Head of caudate nucleus (tissue), 42 donors: ENCODE results near the gene WNT11.

Experiments
- DNase-seq, 42 donors: peaks; one replicate each; pipeline versions ENCODE4 v3.0.0 to v3.0.0-alpha.2; 2020 to 2021; ENCODE audit warnings: mixed read lengths in 7 of 42
- intact Hi-C: fragments of 100-400 bp; cut with DNase I; formaldehyde crosslinking; loops from one replicate; pipeline ENCODE4 v1.15.0; 2022

Gene WNT11

GRCh38 chr11:76228071-76228874 lies 22.0 kb upstream of the WNT11 start:
- DNase-seq = no peak
- intact Hi-C loops = no loop called here

DNA sequence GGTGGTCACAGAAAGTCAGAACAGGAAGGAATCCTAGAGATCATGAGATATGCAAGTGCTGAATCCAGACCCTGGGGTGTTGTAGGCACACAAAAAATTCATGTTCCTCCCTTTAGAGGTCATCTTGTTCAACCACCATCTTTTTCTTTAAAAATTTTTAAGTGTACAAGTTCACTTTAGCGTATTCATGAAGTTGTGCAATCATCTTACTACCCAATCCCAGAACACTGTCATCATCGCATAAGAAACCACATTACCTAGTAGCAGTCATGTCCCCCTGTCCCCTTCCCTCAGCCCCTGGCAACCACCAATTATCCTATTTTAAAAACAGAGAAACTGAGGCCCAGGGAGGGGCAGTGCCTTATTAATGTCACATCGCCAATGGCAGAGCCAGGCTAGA lies 20.3 kb upstream of the WNT11 start:
- DNase-seq = no peak
- intact Hi-C loops = no loop called here

DNA sequence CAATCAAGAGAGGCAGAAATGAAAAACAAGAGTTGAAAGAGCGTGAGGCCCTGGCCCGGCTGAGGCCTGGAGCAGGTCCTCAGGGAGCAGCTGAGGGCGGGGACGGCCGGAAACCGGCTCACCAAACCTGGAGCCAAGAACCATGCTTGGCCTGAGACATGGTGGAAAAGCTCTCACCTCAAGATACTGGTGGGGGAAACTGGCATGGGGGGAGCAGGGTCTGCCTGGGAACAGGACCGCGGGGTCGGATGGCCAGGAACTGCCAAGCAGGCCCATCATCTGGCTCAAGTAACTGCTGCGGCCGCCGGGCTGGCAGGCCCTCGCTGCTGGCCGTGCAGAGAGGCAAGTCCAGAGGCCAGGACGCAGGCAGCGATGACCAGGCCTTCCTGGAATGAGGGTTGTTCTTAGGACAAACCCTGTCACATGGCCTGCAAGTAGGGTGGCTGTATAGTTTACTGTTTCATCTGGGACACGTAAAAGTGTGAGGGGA lies 18.9 kb upstream of the WNT11 start:
- intact Hi-C loops = no loop called here
- DNase-seq = no peak

DNA sequence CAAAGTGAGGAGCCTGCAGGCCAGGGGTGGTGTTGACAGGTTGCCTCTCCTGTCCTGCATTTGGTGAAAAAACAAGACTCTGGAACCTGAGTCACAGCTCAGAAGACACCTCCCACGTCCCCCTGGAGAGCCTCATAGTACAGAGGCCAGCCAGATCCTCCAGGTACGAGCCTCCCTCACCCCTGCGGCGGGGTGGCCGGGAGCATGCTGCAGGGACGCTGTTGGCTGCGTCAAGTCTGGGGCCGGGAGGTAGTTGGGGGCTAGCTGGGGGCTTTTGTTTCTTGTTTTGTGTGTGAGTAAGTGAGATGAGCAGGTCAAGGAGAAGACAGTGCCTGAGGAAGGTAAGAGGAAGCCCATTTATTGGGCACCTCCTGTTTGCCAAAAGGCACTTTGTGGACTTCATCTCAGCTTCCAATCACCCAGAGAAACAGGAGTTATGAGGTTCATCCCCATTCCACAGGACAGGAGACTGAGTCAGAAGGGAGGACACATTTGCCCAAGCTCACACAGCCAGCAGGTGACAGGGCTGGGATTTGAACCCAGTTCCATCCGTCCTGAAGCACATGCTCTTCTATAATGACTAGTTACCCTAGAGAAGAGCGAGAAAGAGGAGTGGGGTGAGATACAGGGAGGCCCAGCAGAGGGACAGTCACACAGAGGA lies 18.3 kb upstream of the WNT11 start:
- intact Hi-C loops = no loop called here
- DNase-seq = no peak

DNA sequence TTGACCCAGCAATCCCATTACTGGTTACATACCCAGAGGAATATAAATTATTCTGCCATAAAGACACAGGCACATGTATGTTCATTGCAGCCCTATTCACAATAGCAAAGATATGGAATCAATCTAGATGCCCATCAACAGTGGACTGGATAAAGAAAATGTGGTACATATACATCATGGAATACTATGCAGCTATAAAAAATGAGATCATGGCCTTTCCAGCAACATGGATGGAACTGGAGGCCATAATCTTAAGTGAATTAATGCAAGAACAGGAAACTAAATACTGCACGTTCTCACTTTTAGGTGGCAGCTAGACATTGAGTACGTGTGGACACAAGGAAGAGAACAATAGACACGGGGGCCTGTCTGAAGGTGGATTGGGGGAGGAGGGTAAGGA lies 15.1 kb upstream of the WNT11 start:
- intact Hi-C loops = no loop called here
- DNase-seq = no peak

DNA sequence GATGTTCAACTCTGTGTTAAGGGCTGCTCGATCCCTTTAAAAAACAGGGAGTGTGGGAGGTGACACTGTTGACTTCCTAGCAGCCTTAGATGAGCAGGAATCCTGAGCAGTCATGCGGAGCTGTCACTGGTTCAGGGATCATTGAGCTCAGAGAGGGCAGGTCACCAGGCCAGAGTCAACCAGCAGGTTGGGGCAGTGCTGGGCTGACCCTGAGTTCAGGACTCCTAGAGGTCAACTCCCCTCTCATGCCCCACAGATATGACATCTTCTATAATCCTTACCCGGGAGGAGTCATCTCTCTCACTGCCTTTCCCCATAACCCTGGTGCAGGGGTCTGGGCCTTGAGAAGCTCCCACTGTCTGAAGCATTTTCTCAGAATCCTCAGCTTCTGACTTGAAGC lies 12.9 kb upstream of the WNT11 start:
- DNase-seq = no peak
- intact Hi-C loops = no loop called here

DNA sequence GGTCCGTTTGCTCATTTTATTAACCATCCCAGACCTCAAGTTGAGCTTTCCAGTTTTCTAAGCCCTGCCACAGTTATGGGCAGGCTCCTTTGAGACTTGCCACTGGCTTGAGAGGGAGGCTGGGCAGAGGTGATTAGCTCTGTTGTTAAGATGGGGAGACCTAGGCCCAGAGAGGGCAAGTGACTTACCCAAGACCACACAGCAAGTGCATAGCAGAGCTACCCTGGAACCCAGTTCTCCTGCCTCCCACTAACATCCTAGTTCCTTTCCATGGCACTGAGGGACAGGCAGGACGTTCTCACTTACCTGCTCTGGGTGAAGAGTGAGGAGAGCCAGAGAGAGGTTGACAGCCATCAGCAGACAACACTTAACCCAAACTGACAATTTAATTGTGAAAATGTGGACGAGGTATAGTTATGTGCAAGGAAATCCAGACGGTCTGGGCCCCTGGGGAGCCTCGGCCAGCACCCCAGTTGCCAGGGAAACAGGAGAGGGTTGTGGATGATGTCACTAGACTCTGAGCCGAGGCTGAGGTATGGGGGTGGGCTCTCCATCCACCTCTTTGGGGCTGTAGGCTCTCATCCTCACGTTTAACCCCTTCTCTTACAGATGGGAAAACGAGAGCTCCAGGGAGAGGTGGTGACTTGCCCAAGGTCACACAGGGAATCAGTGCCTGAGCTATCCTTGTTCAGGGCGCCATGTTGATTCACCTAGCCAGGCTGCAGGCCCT lies 12.3 kb upstream of the WNT11 start:
- intact Hi-C loops = no loop called here

GRCh38 chr11:76217653-76218160 lies 11.4 kb upstream of the WNT11 start:
- intact Hi-C loops = no loop called here
- peak in 3 of 42 donors; percentile 31 to 57 (median 50) for DNase-seq

More for the DNA sequence above, 12.3 kb upstream of the WNT11 start:
- no peak for DNase-seq

- peak in 1 of 42 donors; percentile 11 for DNase-seq
Observed at GRCh38 chr11:76216536-76217325, 10.4 kb upstream of the WNT11 start.

DNA sequence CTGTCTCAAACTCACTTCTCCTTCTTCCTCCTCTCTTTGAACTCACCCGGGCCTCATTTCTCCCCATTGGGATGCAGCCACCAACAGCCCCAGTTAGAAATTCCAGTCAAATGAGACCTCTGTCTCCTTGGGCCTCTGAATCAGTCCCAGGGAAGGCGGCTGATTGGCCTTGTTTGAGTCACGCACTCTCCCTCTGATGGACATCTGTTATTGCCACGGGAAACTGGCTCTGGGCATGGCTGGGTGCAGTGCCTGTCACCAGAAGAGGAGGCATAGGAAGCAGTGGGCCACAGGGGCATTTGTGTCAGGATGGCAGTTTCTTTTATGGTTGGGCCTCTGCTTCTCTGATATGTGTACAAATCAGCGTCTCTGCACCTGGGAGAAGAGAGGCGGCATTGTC lies 9.6 kb upstream of the WNT11 start:
- DNase-seq = peak in 1 of 42 donors; percentile 8
- intact Hi-C loops = no loop called here

More at GRCh38 chr11:76216536-76217325, 10.4 kb upstream of the WNT11 start:
- intact Hi-C loops = no loop called here

GRCh38 chr11:76214968-76215548 lies 8.8 kb upstream of the WNT11 start:
- DNase-seq = no peak
- intact Hi-C loops = no loop called here

DNA sequence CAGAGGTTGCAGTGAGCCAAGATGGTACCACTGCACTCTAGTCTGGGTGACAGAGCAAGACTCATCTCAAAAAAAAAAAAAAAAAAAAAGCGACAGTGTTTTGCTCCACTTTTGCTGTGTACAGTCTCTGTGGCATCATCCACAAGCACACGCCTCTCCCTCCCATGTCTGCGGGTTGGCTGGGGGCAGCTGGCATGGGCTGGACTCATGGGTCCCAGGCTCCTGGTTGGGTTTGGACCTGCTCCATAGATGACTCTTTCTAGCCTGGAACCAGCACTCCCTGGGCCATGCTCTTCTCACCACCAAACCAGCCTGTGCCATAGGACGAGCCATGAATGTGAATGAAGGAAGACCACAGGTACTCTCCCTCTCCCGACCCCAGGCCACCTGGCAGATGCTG lies 7.9 kb upstream of the WNT11 start:
- intact Hi-C loops = no loop called here
- no peak for DNase-seq

DNA sequence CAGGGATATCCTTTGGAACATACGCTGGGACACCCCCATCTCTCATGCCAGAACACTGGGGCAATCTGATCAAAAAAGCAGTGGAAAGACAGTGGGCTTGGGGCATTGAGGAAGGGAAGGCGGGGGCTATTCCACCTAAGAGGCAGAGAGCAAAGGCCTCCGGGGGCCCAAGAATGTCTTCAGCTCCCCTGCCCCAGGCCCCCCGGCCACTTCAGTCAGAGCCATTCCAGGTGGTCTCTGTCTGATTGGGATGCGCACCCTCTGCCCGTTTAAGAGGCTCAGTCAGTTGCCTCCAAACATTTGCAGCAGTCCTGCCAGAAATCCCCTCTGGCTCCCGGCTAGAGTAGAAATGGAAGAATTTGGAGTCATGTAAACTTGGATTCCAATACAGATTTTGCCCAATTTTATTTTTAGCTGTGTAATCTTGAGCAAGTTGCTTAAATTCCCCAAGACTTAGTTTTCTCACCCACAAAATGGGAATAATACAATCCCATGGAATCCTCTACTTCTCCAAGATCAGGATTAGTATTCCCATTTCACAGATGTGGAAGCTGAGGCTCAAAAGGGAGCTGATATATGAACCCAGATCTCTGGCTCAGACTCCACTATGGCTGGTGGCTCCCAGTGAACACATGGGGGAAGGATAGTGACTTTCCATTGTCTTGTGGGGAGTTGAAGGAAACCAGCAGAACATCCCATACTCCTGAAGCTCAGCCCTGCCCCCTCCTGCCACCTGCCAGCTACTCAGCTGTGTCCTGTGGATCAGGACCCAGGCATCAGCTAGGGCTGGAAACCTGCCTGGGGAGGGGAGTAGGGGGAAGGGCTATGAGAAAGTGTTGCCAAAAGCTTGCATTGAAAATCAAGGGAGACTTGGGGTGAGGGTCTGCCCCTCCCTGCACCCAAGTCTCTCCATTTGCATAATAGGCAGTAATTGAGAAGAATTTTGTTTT lies 6.1 kb upstream of the WNT11 start:
- DNase-seq = no peak
- intact Hi-C loops = no loop called here

- intact Hi-C loops = no loop called here
- no peak for DNase-seq
Observed at GRCh38 chr11:76210931-76211851, 4.9 kb upstream of the WNT11 start.

DNA sequence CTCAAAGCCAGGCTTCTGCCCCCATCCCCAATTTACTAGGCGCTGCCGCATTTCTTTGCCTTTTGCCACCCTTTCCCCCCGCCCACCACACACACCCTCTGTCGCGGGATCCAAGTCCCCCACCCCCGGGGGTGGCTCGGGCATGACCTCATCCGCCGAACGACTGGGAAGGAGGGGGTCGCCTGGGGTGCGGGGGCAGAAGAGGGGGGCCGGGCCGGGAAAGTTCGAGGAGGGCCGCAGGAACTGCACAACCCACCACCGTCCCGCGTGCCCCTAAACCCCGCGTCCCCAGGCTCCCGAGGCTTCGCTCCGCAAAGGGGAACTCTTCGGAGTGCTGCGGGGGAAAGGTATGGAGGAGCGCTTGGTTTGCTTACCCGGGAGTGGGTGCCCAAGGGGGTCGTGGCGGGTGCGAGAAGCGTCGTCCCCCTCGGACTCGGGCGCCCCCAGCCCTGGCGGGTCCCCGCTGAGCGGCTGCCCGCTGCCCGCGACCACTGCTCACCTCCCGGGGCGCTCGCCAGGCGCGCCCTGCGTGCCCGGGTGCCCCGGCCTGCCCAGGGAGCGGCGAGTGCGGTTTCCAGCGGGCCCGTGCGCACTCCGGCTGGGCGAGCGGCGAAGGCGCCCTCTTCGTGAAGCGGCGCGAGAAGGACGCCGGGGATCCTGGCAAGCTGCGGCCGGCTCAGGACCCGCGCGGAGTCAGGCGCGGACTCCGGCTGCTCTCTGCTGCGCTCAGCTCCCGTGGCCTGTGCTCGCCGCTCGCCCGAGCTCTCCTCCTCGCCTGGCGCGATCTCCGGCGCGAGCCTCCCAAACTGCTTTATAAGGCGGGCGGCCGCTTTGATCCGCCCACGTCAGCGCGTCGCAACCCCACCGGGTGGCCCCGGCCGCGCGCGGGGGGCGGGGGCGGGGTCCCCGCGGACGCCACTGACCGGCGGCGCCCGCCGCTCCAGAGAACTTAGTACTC lies 4.0 kb upstream of the WNT11 start:
- intact Hi-C loops = loop anchor here (2.0 to 10.0 kb wide), 3 partner anchors 109 to 235 kb away; partner anchors contain the start of genes EMSY, GVQW3 and THAP12
- DNase-seq = peak in 11 of 42 donors; percentile 13 to 59 (median 30)
